AG04450 (cell line): ENCODE data around the gene AKAP6. TPM values are rescaled to one million over a fixed set of nuclear protein-coding genes. Genes with fewer than 3 reads are reported as not detected.

Experiments used
- CTCF ChIA-PET: fragments of 300-600, 350-600 bp; formaldehyde crosslinking; extraction: SDS; loops from one replicate; lab custom pipeline; 2022; ENCODE audit warnings: antibody characterized with exemption, inconsistent platforms; lab: Charles Lee
- POLR2A ChIA-PET: fragments of 350-600 bp; formaldehyde crosslinking; extraction: SDS; loops from one replicate; lab custom pipeline; 2021; ENCODE audit warnings: antibody characterized with exemption, inconsistent platforms; lab: Yijun Ruan, JAX
- DNase-seq: peaks from one replicate; pipeline ENCODE4 v3.0.0-alpha.2; 2011; ENCODE audit warnings: low read depth, low spot score
- H3K27ac ChIP-seq: one replicate; pipeline ENCODE4 v1.5.1; 2012; ENCODE audit warnings: low read depth, low read length, control low read depth
- H3K27me3 ChIP-seq: one replicate; pipeline ENCODE4 v1.6.0; 2012; ENCODE audit warnings: low read length; ENCODE audit not compliant: control insufficient read depth, insufficient read depth
- H3K4me3 ChIP-seq: 2 replicates; pipeline ENCODE4 v1.5.1; 2011; ENCODE audit warnings: mild to moderate bottlenecking, low read depth, low read length, control low read depth
- H3K9me3 ChIP-seq: 2 replicates; pipeline ENCODE4 v1.5.1; 2012; ENCODE audit warnings: low read length; ENCODE audit not compliant: control insufficient read depth, insufficient read depth
- polyA plus RNA-seq: library from polyadenylated mRNA; depleted of rRNA; stranded (reverse); fragments of >200 nt; gene quantifications from 2 replicates; pipeline ENCODE4 v1.2.3, GENCODE V29; 2011
- TF ChIP-seq, protein P1 (sequence below): IDR thresholded peaks from 2 replicates; pipeline ENCODE4 v1.5.1; 2011; ENCODE audit warnings: low read depth, low read length, control low read depth, inconsistent platforms

Gene AKAP6
- polyA plus RNA-seq, 1 experiment, result 0.78 TPM

DNA sequence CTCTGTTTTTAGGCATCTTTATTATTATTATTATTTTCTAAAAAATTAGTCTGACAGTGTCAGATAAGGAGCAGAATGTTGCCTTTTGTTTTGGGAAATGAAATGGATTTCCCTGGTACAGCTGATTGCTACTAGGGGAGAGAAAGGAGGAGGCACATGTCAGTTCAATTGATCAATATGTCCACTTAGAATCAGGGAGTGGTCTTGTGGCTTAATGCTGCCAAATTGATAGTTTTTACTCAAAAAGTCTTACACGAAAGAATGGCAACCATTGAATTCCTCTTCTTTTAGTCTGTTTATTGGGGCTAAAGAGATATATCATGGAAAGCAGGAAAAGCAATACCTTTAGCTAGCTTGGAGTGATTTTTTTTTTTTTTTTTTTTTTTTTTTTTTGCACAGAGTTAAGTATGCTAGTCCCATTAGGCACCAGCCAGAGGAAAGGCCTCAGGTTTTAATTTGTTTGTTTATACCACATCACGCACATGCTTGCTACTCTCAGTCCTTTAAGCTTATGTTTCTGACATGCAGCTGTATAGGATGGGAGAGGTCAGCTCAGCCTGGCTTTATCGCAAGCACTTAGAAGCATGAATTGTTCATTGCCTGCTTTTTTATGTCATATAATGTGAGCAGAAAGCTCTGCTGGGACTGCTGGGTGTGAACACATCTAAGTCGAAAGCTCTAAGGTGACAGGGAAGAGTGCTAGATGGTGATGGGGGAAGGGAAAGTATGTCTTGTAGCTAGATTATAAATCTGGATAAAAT lies 1.4 kb downstream of the AKAP6 start:
- TF ChIP-seq, protein P1, sequence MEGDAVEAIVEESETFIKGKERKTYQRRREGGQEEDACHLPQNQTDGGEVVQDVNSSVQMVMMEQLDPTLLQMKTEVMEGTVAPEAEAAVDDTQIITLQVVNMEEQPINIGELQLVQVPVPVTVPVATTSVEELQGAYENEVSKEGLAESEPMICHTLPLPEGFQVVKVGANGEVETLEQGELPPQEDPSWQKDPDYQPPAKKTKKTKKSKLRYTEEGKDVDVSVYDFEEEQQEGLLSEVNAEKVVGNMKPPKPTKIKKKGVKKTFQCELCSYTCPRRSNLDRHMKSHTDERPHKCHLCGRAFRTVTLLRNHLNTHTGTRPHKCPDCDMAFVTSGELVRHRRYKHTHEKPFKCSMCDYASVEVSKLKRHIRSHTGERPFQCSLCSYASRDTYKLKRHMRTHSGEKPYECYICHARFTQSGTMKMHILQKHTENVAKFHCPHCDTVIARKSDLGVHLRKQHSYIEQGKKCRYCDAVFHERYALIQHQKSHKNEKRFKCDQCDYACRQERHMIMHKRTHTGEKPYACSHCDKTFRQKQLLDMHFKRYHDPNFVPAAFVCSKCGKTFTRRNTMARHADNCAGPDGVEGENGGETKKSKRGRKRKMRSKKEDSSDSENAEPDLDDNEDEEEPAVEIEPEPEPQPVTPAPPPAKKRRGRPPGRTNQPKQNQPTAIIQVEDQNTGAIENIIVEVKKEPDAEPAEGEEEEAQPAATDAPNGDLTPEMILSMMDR, result no peak
- H3K9me3 ChIP-seq, result no peaks in the 10 kb centered on the region
- ChIA-PET POLR2A (no interaction called here), CTCF (interaction anchor here (0.9 to 1.4 kb wide), 2 partner anchors 10 to 37 kb away, joined by 3 read pairs; no protein-coding TSS in a partner anchor)
- no peak overlapping the region for H3K27ac ChIP-seq
- peaks cover 2% of the 10 kb centered on the region for H3K27me3 ChIP-seq
- DNase-seq, result no peak
- H3K4me3 ChIP-seq, result no peak overlapping the region

DNA sequence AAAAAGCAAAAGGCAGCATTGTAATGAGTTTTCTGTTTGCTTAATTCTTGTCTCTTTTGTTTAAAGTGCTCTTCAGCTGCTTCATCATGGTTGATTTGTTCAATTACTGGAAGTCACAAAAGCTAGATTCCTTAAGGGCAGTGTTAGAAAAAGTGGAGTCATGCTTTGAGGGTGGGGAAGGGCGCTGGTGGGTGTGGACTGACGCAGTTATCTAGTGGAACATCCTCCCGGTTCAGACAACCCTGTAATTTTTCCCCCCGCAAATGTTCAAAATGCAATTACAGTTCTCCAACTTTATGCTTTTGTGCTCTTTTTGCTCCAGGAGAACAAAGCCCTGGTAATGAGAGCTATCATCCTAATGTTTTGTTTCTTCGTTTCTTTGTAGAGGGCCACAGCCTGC lies 2.1 kb downstream of the AKAP6 start:
- CTCF ChIA-PET, result interaction anchor here (0.9 to 1.4 kb wide), 3 partner anchors 11 to 36 kb away, joined by 3 read pairs; no protein-coding TSS in a partner anchor
- no peak for DNase-seq
- H3K27me3 ChIP-seq, result peaks cover 2% of the 10 kb centered on the region
- TF ChIP-seq, protein P1, result no peak
- no peaks in the 10 kb centered on the region for H3K9me3 ChIP-seq
- no peak overlapping the region for H3K27ac ChIP-seq
- POLR2A ChIA-PET, result no interaction called here
- H3K4me3 ChIP-seq, result no peak overlapping the region

DNA sequence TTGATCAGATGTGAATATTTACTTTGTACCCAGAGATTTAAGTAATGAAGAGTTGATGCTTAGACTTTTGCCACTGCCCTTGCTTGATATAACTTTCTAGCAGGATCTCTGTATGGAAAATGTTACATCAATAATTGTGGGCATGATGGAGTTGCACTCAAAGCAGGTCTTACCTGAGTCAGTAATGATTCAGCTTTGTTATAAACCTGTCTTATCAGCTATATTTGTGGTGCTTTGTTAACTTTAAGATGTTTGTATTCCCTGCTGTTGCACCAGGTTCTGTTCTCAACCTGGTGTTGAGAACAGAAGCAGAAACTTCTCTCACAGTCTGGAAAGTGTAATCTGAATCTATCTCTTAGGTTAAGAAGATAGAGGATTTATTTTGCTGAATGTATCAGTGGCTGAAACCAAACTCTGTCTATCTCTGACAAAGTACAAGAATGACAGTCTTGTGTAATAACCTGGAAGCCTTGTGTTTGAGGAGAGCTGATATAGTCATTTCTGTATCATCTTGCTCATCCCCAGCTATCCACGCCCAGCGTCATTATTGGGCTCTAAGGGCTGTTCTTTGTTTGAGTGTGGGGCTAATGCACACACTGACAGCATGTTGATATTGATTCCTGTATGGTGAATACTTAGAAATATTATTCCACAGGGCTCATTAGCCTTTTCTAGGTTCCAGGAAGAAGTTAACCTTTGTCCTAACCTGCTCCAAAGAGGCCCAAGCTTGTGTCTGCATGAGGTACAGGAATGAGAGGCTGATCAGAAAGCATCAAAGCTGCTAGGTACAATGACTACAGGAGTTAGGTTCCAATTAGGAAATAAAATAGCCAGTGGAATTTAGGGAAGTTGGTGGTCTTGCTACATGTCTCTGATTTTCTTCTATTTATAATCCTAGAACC lies 3.6 kb downstream of the AKAP6 start:
- peaks cover 2% of the 10 kb centered on the region for H3K27me3 ChIP-seq
- TF ChIP-seq, protein P1, result no peak
- no peak for DNase-seq
- POLR2A ChIA-PET, result no interaction called here
- H3K27ac ChIP-seq, result no peak overlapping the region
- no peaks in the 10 kb centered on the region for H3K9me3 ChIP-seq
- CTCF ChIA-PET, result no interaction called here
- H3K4me3 ChIP-seq, result no peak overlapping the region

DNA sequence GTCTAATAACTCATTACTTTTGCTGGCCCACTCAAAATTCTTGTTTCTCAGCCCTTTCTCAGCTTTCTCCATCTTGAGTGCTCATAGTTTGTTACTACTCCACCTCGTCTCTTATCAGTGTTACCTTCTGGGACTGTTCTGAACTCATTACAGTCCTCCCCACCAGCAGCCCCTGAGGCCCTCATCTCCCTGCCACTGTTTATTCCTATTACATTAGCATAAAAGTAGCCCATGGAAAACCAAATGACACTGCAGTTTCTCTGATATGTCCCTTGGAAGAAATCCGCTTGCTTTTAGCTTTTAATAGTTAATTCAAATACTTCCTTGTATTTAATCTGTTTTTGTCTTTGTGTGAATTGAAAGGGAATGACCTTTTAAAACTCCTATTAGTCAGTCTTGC lies 7.6 kb downstream of the AKAP6 start:
- Histone ChIP-seq H3K27me3 (peaks cover 2% of the 10 kb centered on the region), H3K9me3 (no peaks in the 10 kb centered on the region), H3K4me3 (no peak overlapping the region), H3K27ac (no peak overlapping the region)
- POLR2A ChIA-PET, result no interaction called here
- CTCF ChIA-PET, result no interaction called here
- TF ChIP-seq, protein P1, result no peak
- DNase-seq, result no peak

DNA sequence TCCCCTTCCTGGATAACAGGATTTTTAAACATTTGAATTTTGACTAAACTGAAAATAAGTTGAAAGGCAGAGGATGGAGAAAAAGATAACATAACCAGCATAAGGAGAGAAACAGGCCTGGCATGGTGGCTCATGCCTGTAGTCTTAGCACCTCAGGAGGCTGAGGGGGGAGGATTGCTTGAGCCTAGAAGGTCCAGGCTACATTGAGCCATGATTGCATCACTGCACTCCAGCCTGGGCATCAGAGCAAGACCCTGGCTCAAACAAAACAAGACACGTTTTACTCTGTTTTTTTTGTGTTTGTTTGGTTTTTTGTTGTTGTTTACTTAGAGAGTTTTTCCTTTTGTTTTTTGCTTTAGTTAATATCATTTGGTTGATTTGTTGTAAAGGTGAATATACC lies 8.7 kb downstream of the AKAP6 start:
- ChIA-PET POLR2A (no interaction called here), CTCF (no interaction called here)
- DNase-seq, result no peak
- Histone ChIP-seq H3K27ac (no peak overlapping the region), H3K27me3 (peaks cover 2% of the 10 kb centered on the region), H3K4me3 (no peak overlapping the region), H3K9me3 (no peaks in the 10 kb centered on the region)
- TF ChIP-seq, protein P1, result no peak
